ENCODE results near the gene RDX. TPM values are rescaled to one million over a fixed set of nuclear protein-coding genes. Genes with fewer than 3 reads are reported as not detected.

RDX gene
- total RNA-seq, 1 donor from 2014 or later, result 132 TPM

DNA sequence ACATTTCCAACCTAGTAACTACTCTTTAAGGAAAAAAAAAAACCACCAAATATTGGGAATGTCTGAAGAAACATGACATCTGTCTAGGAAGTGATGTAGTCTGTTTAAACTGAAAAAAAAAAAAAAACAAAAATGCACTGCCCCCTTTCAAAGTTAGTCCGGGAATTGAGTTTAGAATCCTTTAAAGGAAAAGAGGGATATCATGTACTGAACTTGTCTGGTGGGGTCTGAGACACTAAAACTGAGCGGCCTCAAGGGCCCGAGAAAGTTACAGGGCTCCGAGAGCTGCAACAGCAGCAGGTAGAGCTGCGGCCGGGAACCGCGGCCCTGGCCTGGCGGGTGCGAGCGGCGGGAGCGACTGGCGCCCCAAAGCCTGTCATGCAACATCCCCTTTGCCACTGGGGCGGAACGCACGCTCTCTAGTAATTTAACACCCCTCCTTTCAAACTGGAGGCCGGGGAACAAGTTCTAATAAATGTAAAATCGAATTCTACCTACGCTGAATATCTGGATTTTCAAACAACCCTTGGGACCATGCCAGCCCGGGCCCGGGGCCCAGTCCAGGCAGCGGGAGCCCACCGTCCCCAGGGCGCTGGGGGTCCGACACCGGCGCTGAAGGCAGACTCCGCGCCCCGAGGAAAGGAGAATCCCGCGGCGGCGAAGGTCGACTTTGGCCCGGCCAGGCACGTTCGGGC, 736 bp downstream of the RDX start:
- Histone ChIP-seq H3K9me3 (ENCODE audit: insufficient read depth, low read depth, low read length) (no peaks in the 10 kb centered on the region), H4K20me1 (ENCODE audit: insufficient read depth, low read length) (peaks cover 47% of the 10 kb centered on the region), H2AFZ (ENCODE audit: low read depth, low read length) (peak overlapping the region; percentile 71), H3K4me3 (ENCODE audit: insufficient read depth, low read depth, low read length) (peak overlapping the region; percentile 90), H3K27me3 (ENCODE audit: insufficient read depth, low read length) (no peaks in the 10 kb centered on the region), H3K36me3 (ENCODE audit: insufficient read depth, low read length) (no peaks in the 10 kb centered on the region), H3K9ac (ENCODE audit: low read length) (peak overlapping the region; percentile 97), H3K27ac (ENCODE audit: low read depth, low read length) (peak overlapping the region; percentile 94), H3K4me1 (ENCODE audit: insufficient read depth, low read length) (peaks cover 18% of the 10 kb centered on the region), H3K79me2 (ENCODE audit: insufficient read depth, low read length) (peaks cover 56% of the 10 kb centered on the region), H3K4me2 (ENCODE audit: low read length) (peak overlapping the region; percentile 90)
- no peak for TF ChIP-seq EZH2 (IDR thresholded peaks at IDR 0.05; ENCODE audit: insufficient read depth, low read length)
- TF ChIP-seq, protein P1, sequence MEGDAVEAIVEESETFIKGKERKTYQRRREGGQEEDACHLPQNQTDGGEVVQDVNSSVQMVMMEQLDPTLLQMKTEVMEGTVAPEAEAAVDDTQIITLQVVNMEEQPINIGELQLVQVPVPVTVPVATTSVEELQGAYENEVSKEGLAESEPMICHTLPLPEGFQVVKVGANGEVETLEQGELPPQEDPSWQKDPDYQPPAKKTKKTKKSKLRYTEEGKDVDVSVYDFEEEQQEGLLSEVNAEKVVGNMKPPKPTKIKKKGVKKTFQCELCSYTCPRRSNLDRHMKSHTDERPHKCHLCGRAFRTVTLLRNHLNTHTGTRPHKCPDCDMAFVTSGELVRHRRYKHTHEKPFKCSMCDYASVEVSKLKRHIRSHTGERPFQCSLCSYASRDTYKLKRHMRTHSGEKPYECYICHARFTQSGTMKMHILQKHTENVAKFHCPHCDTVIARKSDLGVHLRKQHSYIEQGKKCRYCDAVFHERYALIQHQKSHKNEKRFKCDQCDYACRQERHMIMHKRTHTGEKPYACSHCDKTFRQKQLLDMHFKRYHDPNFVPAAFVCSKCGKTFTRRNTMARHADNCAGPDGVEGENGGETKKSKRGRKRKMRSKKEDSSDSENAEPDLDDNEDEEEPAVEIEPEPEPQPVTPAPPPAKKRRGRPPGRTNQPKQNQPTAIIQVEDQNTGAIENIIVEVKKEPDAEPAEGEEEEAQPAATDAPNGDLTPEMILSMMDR (IDR thresholded peaks at IDR 0.05; ENCODE audit: insufficient read depth, low read depth, low read length), result no peak
- Mint-ChIP-seq H3K4me1 (ENCODE audit: low read depth, unreplicated experiment) (peaks cover 25% of the 10 kb centered on the region), H3K9me3 (ENCODE audit: unreplicated experiment) (no peaks in the 10 kb centered on the region), H3K27ac (ENCODE audit: unreplicated experiment) (peak overlapping the region; percentile 95), H3K36me3 (ENCODE audit: low read depth, unreplicated experiment) (no peaks in the 10 kb centered on the region), H3K4me3 (ENCODE audit: unreplicated experiment) (peak overlapping the region; percentile 96), H3K27me3 (ENCODE audit: low read depth, unreplicated experiment) (no peaks in the 10 kb centered on the region)
- FAIRE-seq, result no peak
- DNase-seq (ENCODE audit: low read depth), result peak; percentile 36

DNA sequence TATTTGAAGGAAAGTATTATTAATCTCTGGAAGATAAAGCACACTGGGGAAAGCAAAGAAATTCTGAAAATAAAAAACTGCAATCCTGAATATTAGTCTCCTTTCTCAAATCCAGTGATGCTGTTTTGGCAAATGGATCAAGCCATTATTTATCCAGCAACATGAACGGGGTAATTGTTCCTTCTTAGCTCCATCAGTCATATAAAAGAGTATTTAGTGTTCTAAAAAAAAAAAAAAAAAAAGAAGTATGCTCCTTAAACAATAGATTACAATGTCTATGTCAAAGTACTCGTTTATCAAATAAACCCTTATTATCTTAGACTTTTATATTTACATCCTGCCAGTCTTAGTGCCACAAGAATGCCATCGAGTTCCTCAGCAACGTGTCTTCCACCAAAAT, 1.3 kb downstream of the RDX start:
- H3K4me3 ChIP-seq (ENCODE audit: insufficient read depth, low read depth, low read length), result peak overlapping the region; percentile 90
- no peak overlapping the region for H2AFZ ChIP-seq (ENCODE audit: low read depth, low read length)
- H3K4me2 ChIP-seq (ENCODE audit: low read length), result peak overlapping the region; percentile 90
- no peak for TF ChIP-seq EZH2 (IDR thresholded peaks at IDR 0.05; ENCODE audit: insufficient read depth, low read length)
- TF ChIP-seq, protein P1 (IDR thresholded peaks at IDR 0.05; ENCODE audit: insufficient read depth, low read depth, low read length), result no peak
- Mint-ChIP-seq H3K4me1 (ENCODE audit: low read depth, unreplicated experiment) (peaks cover 25% of the 10 kb centered on the region), H3K27ac (ENCODE audit: unreplicated experiment) (peak overlapping the region; percentile 47), H3K27me3 (ENCODE audit: low read depth, unreplicated experiment) (no peaks in the 10 kb centered on the region), H3K36me3 (ENCODE audit: low read depth, unreplicated experiment) (no peaks in the 10 kb centered on the region), H3K9me3 (ENCODE audit: unreplicated experiment) (no peaks in the 10 kb centered on the region), H3K4me3 (ENCODE audit: unreplicated experiment) (peak overlapping the region; percentile 96)
- FAIRE-seq (no peak), DNase-seq (ENCODE audit: low read depth) (no peak)
- no peaks in the 10 kb centered on the region for H3K9me3 ChIP-seq (ENCODE audit: insufficient read depth, low read depth, low read length)
- peak overlapping the region; percentile 94 for H3K27ac ChIP-seq (ENCODE audit: low read depth, low read length)
- H3K79me2 ChIP-seq (ENCODE audit: insufficient read depth, low read length), result peaks cover 62% of the 10 kb centered on the region
- peak overlapping the region; percentile 97 for H3K9ac ChIP-seq (ENCODE audit: low read length)
- H3K4me1 ChIP-seq (ENCODE audit: insufficient read depth, low read length), result peaks cover 18% of the 10 kb centered on the region
- H3K27me3 ChIP-seq (ENCODE audit: insufficient read depth, low read length), result no peaks in the 10 kb centered on the region
- peaks cover 53% of the 10 kb centered on the region for H4K20me1 ChIP-seq (ENCODE audit: insufficient read depth, low read length)
- no peaks in the 10 kb centered on the region for H3K36me3 ChIP-seq (ENCODE audit: insufficient read depth, low read length)

GRCh38 chr11:110294509-110294908, 1.9 kb downstream of the RDX start:
- Mint-ChIP-seq H3K36me3 (ENCODE audit: low read depth, unreplicated experiment) (no peaks in the 10 kb centered on the region), H3K9me3 (ENCODE audit: unreplicated experiment) (no peaks in the 10 kb centered on the region), H3K4me3 (ENCODE audit: unreplicated experiment) (peak overlapping the region; percentile 96), H3K4me1 (ENCODE audit: low read depth, unreplicated experiment) (peaks cover 25% of the 10 kb centered on the region), H3K27me3 (ENCODE audit: low read depth, unreplicated experiment) (no peaks in the 10 kb centered on the region), H3K27ac (ENCODE audit: unreplicated experiment) (peak overlapping the region; percentile 31)
- DNase-seq (ENCODE audit: low read depth), result no peak
- Histone ChIP-seq H3K4me2 (ENCODE audit: low read length) (peak overlapping the region; percentile 90), H3K4me3 (ENCODE audit: insufficient read depth, low read depth, low read length) (peak overlapping the region; percentile 90), H2AFZ (ENCODE audit: low read depth, low read length) (no peak overlapping the region), H4K20me1 (ENCODE audit: insufficient read depth, low read length) (peaks cover 58% of the 10 kb centered on the region), H3K4me1 (ENCODE audit: insufficient read depth, low read length) (peaks cover 18% of the 10 kb centered on the region), H3K27me3 (ENCODE audit: insufficient read depth, low read length) (no peaks in the 10 kb centered on the region), H3K27ac (ENCODE audit: low read depth, low read length) (no peak overlapping the region), H3K9ac (ENCODE audit: low read length) (peak overlapping the region; percentile 97), H3K79me2 (ENCODE audit: insufficient read depth, low read length) (peaks cover 68% of the 10 kb centered on the region), H3K9me3 (ENCODE audit: insufficient read depth, low read depth, low read length) (no peaks in the 10 kb centered on the region), H3K36me3 (ENCODE audit: insufficient read depth, low read length) (no peaks in the 10 kb centered on the region)
- FAIRE-seq, result no peak
- TF ChIP-seq, protein P1 (IDR thresholded peaks at IDR 0.05; ENCODE audit: insufficient read depth, low read depth, low read length), result no peak
- TF ChIP-seq EZH2 (IDR thresholded peaks at IDR 0.05; ENCODE audit: insufficient read depth, low read length), result no peak

Measured in astrocyte (in vitro differentiated cells and primary cell).